Mesothelial cell of epicardium (in vitro differentiated cells): ENCODE data around the gene ARMC2. TPM values are rescaled to one million over a fixed set of nuclear protein-coding genes. Genes with fewer than 3 reads are reported as not detected.

Source experiments
- DNase-seq, 2 experiments: peaks; one replicate each; pipeline ENCODE4 v3.0.0; 2021; ENCODE audit warnings: low spot score in 2 of 2; ENCODE audit not compliant: unreplicated experiment in 2 of 2
- H3K27ac Mint-ChIP-seq: 2 replicates; pipeline ENCODE4 v1.8.0; 2021; ENCODE audit warnings: mixed read lengths
- H3K27me3 Mint-ChIP-seq: 2 replicates; pipeline ENCODE4 v1.8.0; 2021; ENCODE audit warnings: low read depth, mixed read lengths
- H3K36me3 Mint-ChIP-seq: 2 replicates; pipeline ENCODE4 v1.8.0; 2021; ENCODE audit warnings: mixed read lengths
- H3K4me1 Mint-ChIP-seq: 2 replicates; pipeline ENCODE4 v1.8.0; 2021; ENCODE audit warnings: mixed read lengths
- H3K4me3 Mint-ChIP-seq: 2 replicates; pipeline ENCODE4 v1.8.0; 2021; ENCODE audit warnings: mild to moderate bottlenecking, moderate library complexity, mixed read lengths
- H3K9me3 Mint-ChIP-seq: 2 replicates; pipeline ENCODE4 v1.8.0; 2021; ENCODE audit warnings: mixed read lengths
- total RNA-seq: library from RNA; stranded (reverse); gene quantifications from 3 replicates; pipeline ENCODE4 v1.2.1, GENCODE V29; 2021
- TF ChIP-seq, protein P1 (sequence below): fragments of 200-600 bp; sonication (generic); IDR thresholded peaks from one replicate; pipeline ENCODE4 v1.5.0; 2021; ENCODE audit warnings: antibody characterized with exemption; ENCODE audit not compliant: unreplicated experiment

ARMC2 gene
- total RNA-seq, 1 donor from 2014 or later, result 16.5 TPM

DNA sequence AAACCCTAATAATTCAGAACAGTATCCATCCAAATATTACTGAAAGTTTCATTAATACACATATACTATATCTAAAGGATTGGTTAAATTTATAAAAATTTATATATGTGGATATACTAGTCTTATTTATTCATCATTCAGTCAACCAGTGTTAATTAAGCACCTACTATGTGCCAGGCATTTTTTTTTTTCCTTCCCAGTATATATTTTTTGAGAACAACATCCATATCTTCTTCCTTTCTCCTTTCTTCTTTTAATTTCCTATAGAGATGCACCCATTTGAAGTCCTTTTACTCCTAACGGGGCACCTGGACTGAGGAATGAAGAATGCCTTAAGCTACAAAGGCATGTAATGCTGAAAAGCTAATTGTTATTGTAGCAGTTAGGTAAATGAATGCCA lies 173.6 kb downstream of the ARMC2 start:
- Mint-ChIP-seq H3K4me1 (peaks cover 17% of the 10 kb centered on the region), H3K4me3 (no peak overlapping the region), H3K27me3 (no peaks in the 10 kb centered on the region), H3K36me3 (peaks cover 10% of the 10 kb centered on the region), H3K9me3 (peaks cover 14% of the 10 kb centered on the region), H3K27ac (no peak overlapping the region)
- TF ChIP-seq, protein P1, sequence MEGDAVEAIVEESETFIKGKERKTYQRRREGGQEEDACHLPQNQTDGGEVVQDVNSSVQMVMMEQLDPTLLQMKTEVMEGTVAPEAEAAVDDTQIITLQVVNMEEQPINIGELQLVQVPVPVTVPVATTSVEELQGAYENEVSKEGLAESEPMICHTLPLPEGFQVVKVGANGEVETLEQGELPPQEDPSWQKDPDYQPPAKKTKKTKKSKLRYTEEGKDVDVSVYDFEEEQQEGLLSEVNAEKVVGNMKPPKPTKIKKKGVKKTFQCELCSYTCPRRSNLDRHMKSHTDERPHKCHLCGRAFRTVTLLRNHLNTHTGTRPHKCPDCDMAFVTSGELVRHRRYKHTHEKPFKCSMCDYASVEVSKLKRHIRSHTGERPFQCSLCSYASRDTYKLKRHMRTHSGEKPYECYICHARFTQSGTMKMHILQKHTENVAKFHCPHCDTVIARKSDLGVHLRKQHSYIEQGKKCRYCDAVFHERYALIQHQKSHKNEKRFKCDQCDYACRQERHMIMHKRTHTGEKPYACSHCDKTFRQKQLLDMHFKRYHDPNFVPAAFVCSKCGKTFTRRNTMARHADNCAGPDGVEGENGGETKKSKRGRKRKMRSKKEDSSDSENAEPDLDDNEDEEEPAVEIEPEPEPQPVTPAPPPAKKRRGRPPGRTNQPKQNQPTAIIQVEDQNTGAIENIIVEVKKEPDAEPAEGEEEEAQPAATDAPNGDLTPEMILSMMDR, result no peak
- DNase-seq, result no peak

DNA sequence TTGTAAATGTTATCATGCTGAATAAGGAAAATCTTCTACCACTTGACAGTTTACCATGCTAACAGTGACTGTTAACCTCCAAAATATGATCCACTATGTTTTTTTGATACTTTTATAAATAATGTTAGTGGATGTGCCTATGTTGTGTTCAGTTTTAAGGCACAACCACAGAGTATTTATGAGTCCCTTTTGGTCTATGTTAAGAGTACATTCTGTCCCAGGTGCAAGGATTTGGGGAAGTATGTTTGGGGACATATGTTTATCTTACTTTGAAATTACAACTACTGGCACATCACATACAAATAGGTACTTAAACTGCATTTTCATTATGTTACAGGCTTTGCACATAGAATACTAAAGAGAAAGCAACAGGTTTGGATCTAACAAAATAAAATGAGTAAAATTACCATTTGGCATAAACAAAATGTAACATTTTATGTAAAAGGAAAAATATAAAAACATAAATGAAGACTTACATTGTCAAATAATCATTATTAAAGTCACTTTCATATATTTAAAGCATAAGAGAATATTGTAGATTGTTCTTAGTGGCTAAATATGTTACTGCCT lies 175.2 kb downstream of the ARMC2 start:
- no peaks in the 10 kb centered on the region for H3K27me3 Mint-ChIP-seq
- no peak for DNase-seq
- peaks cover 14% of the 10 kb centered on the region for H3K9me3 Mint-ChIP-seq
- peaks cover 17% of the 10 kb centered on the region for H3K4me1 Mint-ChIP-seq
- no peak overlapping the region for H3K4me3 Mint-ChIP-seq
- peaks cover 12% of the 10 kb centered on the region for H3K36me3 Mint-ChIP-seq
- H3K27ac Mint-ChIP-seq, result no peak overlapping the region
- TF ChIP-seq, protein P1, result no peak

Other genes starting within 250 kb of the ARMC2 start
- 28.9 to 30.2 TPM (median 29.1 TPM) in 3 replicates for gene SESN1, start 246.4 kb downstream of the ARMC2 start, total RNA-seq
- gene CEP57L1, start 247.1 kb downstream of the ARMC2 start, total RNA-seq, result 20.7 to 23.9 TPM (median 22.2 TPM) in 3 replicates